Right lobe of liver (tissue), 4 donors: ENCODE data around the gene MYH9.

Experiments
- CTCF ChIP-seq, 4 donors: fragments of 200-600 bp in 3 of 4; fragments of 450-650 bp in 1 of 4; IDR thresholded peaks; one replicate each; pipeline versions ENCODE4 v1.5.1 to v1.8.0; 2016 to 2022; ENCODE audit warnings: antibody characterized with exemption in 4 of 4, mild to moderate bottlenecking in 2 of 4
- POLR2A ChIP-seq: fragments of 450-650 bp; IDR thresholded peaks from one replicate; pipeline ENCODE4 v1.6.1; 2017; ENCODE audit warnings: antibody characterized with exemption, mild to moderate bottlenecking
- donor health status: DM: no; HTN: no; CAD: no.
- donor health status: DM: no; HTN: no; CAD: no.
- donor health status: DM: no; HTN: yes; CAD: no.

DNA sequence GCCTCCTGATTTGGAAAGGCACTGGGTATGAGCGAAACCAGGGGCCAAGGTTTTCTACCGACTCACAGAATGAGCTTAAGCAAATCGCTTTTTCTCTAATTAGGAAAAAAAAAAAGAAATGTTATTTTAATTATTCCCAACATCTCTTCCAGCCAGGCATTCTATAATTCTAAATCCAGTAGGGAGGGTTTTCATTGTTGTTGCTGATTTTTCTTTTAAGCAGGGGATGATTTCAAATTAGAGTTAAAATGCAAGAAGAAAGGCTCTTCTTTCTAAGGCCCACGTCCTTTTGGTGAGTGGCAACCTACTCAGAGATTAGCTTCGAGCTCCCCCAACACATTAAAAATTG is 8.9 kb downstream of the MYH9 start:
- TF ChIP-seq POLR2A = no peak
- TF ChIP-seq CTCF (IDR thresholded peaks at IDR 0.05) = no peak
